Heart right ventricle (tissue), 16 donors: ENCODE data around the gene CACNA2D1. TPM values are rescaled to one million over a fixed set of nuclear protein-coding genes. Genes with fewer than 3 reads are reported as not detected.

Source experiments
- ATAC-seq, 8 donors: fragments of 200-7000 bp; cut with Tn5 transposase; one replicate each; pipeline ENCODE4 v1.9.1; 2020; ENCODE audit warnings: mild to moderate bottlenecking in 8 of 8, moderate library complexity in 8 of 8, moderate number of reproducible peaks in 1 of 8
- DNase-seq, 2 donors: peaks; one replicate each; pipeline ENCODE4 v3.0.0-alpha.2; 2020
- H3K27ac ChIP-seq, 10 donors: fragments of 200-600 bp; sonication (generic) in 2 of 10; one replicate each; pipeline versions ENCODE4 v1.5.0 to v1.8.0; 2020 to 2022; ENCODE audit warnings: mild to moderate bottlenecking in 3 of 10
- H3K27me3 ChIP-seq, 7 donors: fragments of 200-600 bp; one replicate each; pipeline ENCODE4 v1.8.0; 2021 to 2022; ENCODE audit warnings: mild to moderate bottlenecking in 2 of 7
- H3K36me3 ChIP-seq, 9 donors: fragments of 200-600 bp; sonication (generic) in 1 of 9; one replicate each; pipeline versions ENCODE4 v1.5.0 to v1.8.0; 2020 to 2022; ENCODE audit warnings: mild to moderate bottlenecking in 2 of 9
- H3K4me1 ChIP-seq, 9 donors: fragments of 200-600 bp; sonication (generic) in 1 of 9; one replicate each; pipeline versions ENCODE4 v1.5.0 to v1.8.0; 2020 to 2022; ENCODE audit warnings: mild to moderate bottlenecking in 4 of 9
- H3K4me3 ChIP-seq, 10 donors: fragments of 200-600 bp; sonication (generic) in 2 of 10; one replicate each; pipeline versions ENCODE4 v1.5.0 to v1.8.0; 2020 to 2022; ENCODE audit warnings: mild to moderate bottlenecking in 7 of 10, moderate library complexity in 2 of 10
- H3K9me3 ChIP-seq, 11 donors: fragments of 200-600 bp in 10 of 11; sonication (generic) in 2 of 11; one replicate each; pipeline versions ENCODE4 v1.5.0 to v1.8.0; 2013 to 2022; ENCODE audit warnings: mild to moderate bottlenecking in 2 of 11, control low read depth in 1 of 11, moderate library complexity in 1 of 11
- CTCF ChIP-seq, 9 donors: fragments of 200-600 bp; sonication (generic) in 2 of 9; IDR thresholded peaks; one replicate each; pipeline versions ENCODE4 v1.5.0 to v1.8.0; 2021 to 2022; ENCODE audit warnings: antibody characterized with exemption in 9 of 9, mild to moderate bottlenecking in 5 of 9, moderate library complexity in 1 of 9
- WGBS, 2 donors: extraction: QIAGEN DNeasy Blood & Tissue Kit; methylation state at CpG; one replicate each; pipeline ENCODE4 v1.1.7; 2013; ENCODE audit warnings: inconsistent platforms in 1 of 2; 5-methylcytosine and 5-hydroxymethylcytosine counted together
- intact Hi-C, 10 donors: fragments of 100-400 bp; cut with DNase I; formaldehyde crosslinking; loops; one replicate each; pipeline versions ENCODE4 v1.11.1 to v1.14.2; 2022
- polyA plus RNA-seq, 2 donors: library from polyadenylated mRNA; stranded (reverse); fragments of 200-250 nt; gene quantifications; one replicate each; pipeline ENCODE4 v1.2.3, GENCODE V29; 2013
- total RNA-seq, 10 donors: library from RNA; stranded (reverse); fragmentation: NEBNext Ultra II Directional in 3 of 10; extraction: Animal tissue kit (Norgen Biotek cat#: 25700) in 3 of 10; gene quantifications; one replicate each; pipeline versions ENCODE4 v1.2.1 to v1.2.4, GENCODE V29; 2021 to 2023
- donor health status: Arrhythmogenic right ventricular cardiomyopathy.
- donor health status: ischemic (EF 13 %, LVEDD 7.1; RV severe dilation, severe dysfunction).
- donor health status: healthy with polysubstance abuse.
- donor health status: DM: no; HTN: yes; CAD: no.
- donor health status: DM: no; HTN: no; CAD: no.
- donor health status: ischemic (EF 25% LVEDD 6.9; RV normal size, moderate dysfunction).
- donor health status: ischemic (EF 25% LVEDD 5.7; RV mildly dilated, moderate dysfunction).
- donor health status: healthy.
- donor health status: DM: yes; HTN: yes; CAD: no.
- donor health status: Ischemic cardiomyopathy.
- donor health status: ischemic (EF 35%, LVEDD 5.7; RV mildly dilated, moderate dysfunction).
- donor health status: nonischemic (EF 11% LVEDD 7.7; RV severe dilation, severe dysfunction).
- donor health status: DM: yes; HTN: yes; CAD: no.
- donor health status: PGD.
- donor health status: ischemic (EF 29% LVEDD 5.4; RV normal size, mild dysfunction).
- donor health status: nonischemic (EF 23%, LVEDD 6.1; RV moderate dilation, normal function).

CACNA2D1 gene
- total and polyA plus RNA-seq, 12 donors: 7.0 to 131 (median 69.3) TPM

GRCh38 chr7:82375129-82375528 lies 68.4 kb downstream of the CACNA2D1 start:
- intact Hi-C loops: no loop called here
- TF ChIP-seq CTCF (IDR thresholded peaks at IDR 0.05): no peak
- WGBS, 2 donors: 89% methylated on average over 1 of the region's 1 CpG

GRCh38 chr7:82373926-82374635 lies 69.5 kb downstream of the CACNA2D1 start:
- Histone ChIP-seq H3K4me1 (peaks cover 0 to 46% (median 15%) of the 10 kb centered on the region in 9 donors), H3K27ac (peak overlapping the region in 2 of 10 donors; percentile 3 to 8), H3K4me3 (no peak overlapping the region), H3K36me3 (no peaks in the 10 kb centered on the region), H3K27me3 (no peaks in the 10 kb centered on the region), H3K9me3 (no peaks in the 10 kb centered on the region)
- no peak for TF ChIP-seq CTCF (IDR thresholded peaks at IDR 0.05)
- DNase-seq (no peak), ATAC-seq (peak in 4 of 8 donors; percentile 40 to 71 (median 53))
- intact Hi-C loops: no loop called here
- 49 to 60% methylated on average over 7 of the region's 7 CpGs for WGBS, 2 donors

More at GRCh38 chr7:82375129-82375528, 68.4 kb downstream of the CACNA2D1 start:
- Histone ChIP-seq H3K9me3 (no peaks in the 10 kb centered on the region), H3K4me3 (no peak overlapping the region), H3K27ac (no peak overlapping the region), H3K4me1 (peaks cover 0 to 46% (median 15%) of the 10 kb centered on the region in 9 donors), H3K27me3 (no peaks in the 10 kb centered on the region), H3K36me3 (no peaks in the 10 kb centered on the region)
- DNase-seq: no peak
- peak in 3 of 8 donors; percentile 11 to 62 (median 41) for ATAC-seq

GRCh38 chr7:82364671-82365070 lies 78.9 kb downstream of the CACNA2D1 start:
- no peak for TF ChIP-seq CTCF (IDR thresholded peaks at IDR 0.05)
- Histone ChIP-seq H3K27ac (no peak overlapping the region), H3K9me3 (no peaks in the 10 kb centered on the region), H3K27me3 (no peaks in the 10 kb centered on the region), H3K4me1 (peaks cover 0 to 31% (median 10%) of the 10 kb centered on the region in 9 donors), H3K36me3 (no peaks in the 10 kb centered on the region), H3K4me3 (no peak overlapping the region)
- intact Hi-C loops: no loop called here
- DNase-seq (no peak), ATAC-seq (peak in 1 of 8 donors; percentile 12)
- 93 to 98% methylated on average over 2 of the region's 2 CpGs for WGBS, 2 donors

DNA sequence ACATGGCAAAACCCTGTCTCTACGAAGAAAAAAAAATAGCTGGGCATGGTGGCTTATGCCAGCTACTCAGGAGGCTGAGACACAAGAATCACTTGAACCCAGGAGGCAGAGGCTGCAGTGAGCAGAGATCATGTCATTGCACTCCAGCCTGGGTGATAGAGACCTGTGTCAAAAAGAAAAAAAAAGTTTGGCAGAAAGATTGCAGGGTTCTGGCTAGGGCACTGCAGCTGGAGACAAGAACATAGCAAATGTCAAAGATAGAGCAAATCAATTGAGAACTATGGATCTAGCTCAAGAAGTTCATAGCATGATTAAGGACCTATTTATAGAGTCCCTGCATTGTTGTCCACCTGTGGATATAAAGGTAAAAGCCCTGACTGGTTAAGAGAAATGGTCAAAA lies 79.5 kb downstream of the CACNA2D1 start:
- no peaks in the 10 kb centered on the region for H3K27me3 ChIP-seq
- DNase-seq (no peak), ATAC-seq (peak in 4 of 8 donors; percentile 50 to 85 (median 58))
- 89 to 100% methylated on average over 1 of the region's 1 CpG for WGBS, 2 donors
- no peak overlapping the region for H3K27ac ChIP-seq
- TF ChIP-seq CTCF (IDR thresholded peaks at IDR 0.05): no peak
- H3K4me3 ChIP-seq: no peak overlapping the region
- peaks cover 0 to 31% (median 13%) of the 10 kb centered on the region in 9 donors for H3K4me1 ChIP-seq
- intact Hi-C loops: no loop called here
- H3K36me3 ChIP-seq: no peaks in the 10 kb centered on the region
- H3K9me3 ChIP-seq: no peaks in the 10 kb centered on the region
